Measurements from ENCODE around the gene MSI2.

GRCh38 chr17:57733085-57733484 is 476.8 kb downstream of the MSI2 start:
- TF ChIP-seq CTCF (IDR thresholded peaks at IDR 0.05) (no peak), POLR2A (IDR thresholded peaks at IDR 0.05) (no peak)

Data from adrenal gland (tissue), 5 donors.